Caco-2 (cell line): ENCODE results near the gene RSRP1. TPM values are rescaled to one million over a fixed set of nuclear protein-coding genes. Genes with fewer than 3 reads are reported as not detected.

ENCODE experiments used
- BruUV-seq: library from RNA; stranded (reverse); fragments of 400-500 nt; replicated peaks from 2 replicates; lab custom pipeline; 2021; lab: Mats Ljungman, UMichigan
- CTCF ChIA-PET: fragments of 300-600 bp; sonication (Branson Sonifier 250); formaldehyde crosslinking; loops from one replicate; lab custom pipeline; 2022; ENCODE audit warnings: antibody characterized with exemption; lab: Charles Lee
- POLR2A ChIA-PET: fragments of 300-600 bp; sonication (Branson Sonifier 250); formaldehyde crosslinking; loops from one replicate; lab custom pipeline; 2022; ENCODE audit warnings: antibody characterized with exemption; lab: Charles Lee
- DNase-seq, 2 experiments: peaks; one replicate each; pipeline versions ENCODE4 v3.0.0 to v3.0.0-alpha.2; 2020 to 2022
- H3K27me3 ChIP-seq: replicated peaks from 2 replicates; pipeline ENCODE4 v1.6.0; 2011; ENCODE audit warnings: low read length; ENCODE audit not compliant: control insufficient read depth, insufficient read depth
- H3K36me3 ChIP-seq: 2 replicates; pipeline ENCODE4 v1.5.1; 2011; ENCODE audit warnings: low read length; ENCODE audit not compliant: control insufficient read depth, insufficient read depth
- H3K4me1 ChIP-seq: fragments of 250-450 bp; sonication (Bioruptor Pico); 2 replicates; pipeline ENCODE4 v1.5.1; 2020; ENCODE audit warnings: mild to moderate bottlenecking
- H3K4me3 ChIP-seq: 2 replicates; pipeline ENCODE4 v1.5.1; 2011; ENCODE audit warnings: low read depth, mild to moderate bottlenecking, control low read depth, low read length
- H3K9me3 ChIP-seq: fragments of 250-450 bp; sonication (Bioruptor Pico); 2 replicates; pipeline ENCODE4 v1.5.1; 2020; ENCODE audit warnings: mild to moderate bottlenecking, moderate library complexity
- H3K27ac Mint-ChIP-seq: one replicate; pipeline ENCODE4 v1.8.0; 2022; ENCODE audit warnings: mixed read lengths; ENCODE audit not compliant: unreplicated experiment
- H3K27me3 Mint-ChIP-seq: one replicate; pipeline ENCODE4 v1.8.0; 2022; ENCODE audit warnings: mixed read lengths; ENCODE audit not compliant: insufficient read depth, unreplicated experiment
- H3K36me3 Mint-ChIP-seq: one replicate; pipeline ENCODE4 v1.8.0; 2022; ENCODE audit warnings: mild to moderate bottlenecking, mixed read lengths; ENCODE audit not compliant: insufficient read depth, unreplicated experiment
- H3K4me1 Mint-ChIP-seq: one replicate; pipeline ENCODE4 v1.8.0; 2022; ENCODE audit warnings: low read depth, mixed read lengths; ENCODE audit not compliant: unreplicated experiment
- H3K4me3 Mint-ChIP-seq: one replicate; pipeline ENCODE4 v1.8.0; 2022; ENCODE audit warnings: mild to moderate bottlenecking, moderate library complexity, mixed read lengths; ENCODE audit not compliant: unreplicated experiment
- H3K9me3 Mint-ChIP-seq: one replicate; pipeline ENCODE4 v1.8.0; 2022; ENCODE audit warnings: mixed read lengths; ENCODE audit not compliant: unreplicated experiment
- CTCF ChIP-seq, 2 experiments: fragments of 200-600 bp in 1 of 2; IDR thresholded peaks; 1 replicate in 1 of 2; 2 replicates in 1 of 2; pipeline versions ENCODE4 v1.5.1 to v1.8.0; 2011 to 2022; ENCODE audit warnings: antibody characterized with exemption in 1 of 2, control low read depth in 1 of 2, inconsistent platforms in 1 of 2, low read depth in 1 of 2, low read length in 1 of 2, mild to moderate bottlenecking in 1 of 2, moderate library complexity in 1 of 2; ENCODE audit not compliant: insufficient read depth in 1 of 2, severe bottlenecking in 1 of 2, unreplicated experiment in 1 of 2
- intact Hi-C: fragments of 100-400 bp; cut with micrococcal nuclease; formaldehyde crosslinking; loops from one replicate; pipeline ENCODE4 v1.10.0; 2022; ENCODE audit not compliant: unreplicated experiment
- total RNA-seq: library from RNA; stranded (reverse); gene quantifications from 2 replicates; pipeline ENCODE4 v1.2.3, GENCODE V29; 2022

RSRP1 gene
- total RNA-seq, 1 experiment from 2014 or later = 61.1 TPM

GRCh38 chr1:25223471-25223870, 23.8 kb downstream of the RSRP1 start:
- Mint-ChIP-seq H3K27ac (no peak overlapping the region), H3K4me3 (no peak overlapping the region), H3K27me3 (no peaks in the 10 kb centered on the region), H3K9me3 (no peaks in the 10 kb centered on the region), H3K4me1 (peaks cover 12% of the 10 kb centered on the region), H3K36me3 (peaks cover 68% of the 10 kb centered on the region)
- CTCF ChIA-PET = no interaction called here
- Histone ChIP-seq H3K27me3 (no peaks in the 10 kb centered on the region), H3K4me1 (peaks cover 12% of the 10 kb centered on the region), H3K4me3 (no peak overlapping the region), H3K36me3 (no peaks in the 10 kb centered on the region), H3K9me3 (no peaks in the 10 kb centered on the region)
- POLR2A ChIA-PET = no interaction called here
- no TSS peak for BruUV-seq
- intact Hi-C loops = no loop called here
- no peak for TF ChIP-seq CTCF (IDR thresholded peaks at IDR 0.05; ENCODE audit: insufficient read depth in 1 of 2, low read depth in 1 of 2, low read length in 1 of 2, severe bottlenecking in 1 of 2, unreplicated experiment in 1 of 2)
- DNase-seq = no peak

GRCh38 chr1:25222606-25223005, 24.6 kb downstream of the RSRP1 start:
- H3K36me3 Mint-ChIP-seq = peaks cover 65% of the 10 kb centered on the region
- H3K27me3 ChIP-seq = no peaks in the 10 kb centered on the region
- H3K9me3 Mint-ChIP-seq = no peaks in the 10 kb centered on the region
- peaks cover 17% of the 10 kb centered on the region for H3K4me1 ChIP-seq
- no peak for TF ChIP-seq CTCF (IDR thresholded peaks at IDR 0.05; ENCODE audit: insufficient read depth in 1 of 2, low read depth in 1 of 2, low read length in 1 of 2, severe bottlenecking in 1 of 2, unreplicated experiment in 1 of 2)
- no peak for DNase-seq
- ChIA-PET POLR2A (no interaction called here), CTCF (no interaction called here)
- no peaks in the 10 kb centered on the region for H3K27me3 Mint-ChIP-seq
- no peaks in the 10 kb centered on the region for H3K36me3 ChIP-seq
- no peaks in the 10 kb centered on the region for H3K9me3 ChIP-seq
- intact Hi-C loops = no loop called here
- H3K4me3 ChIP-seq = no peak overlapping the region
- H3K27ac Mint-ChIP-seq = no peak overlapping the region
- no peak overlapping the region for H3K4me3 Mint-ChIP-seq
- TSS peak; percentile 45 for BruUV-seq
- H3K4me1 Mint-ChIP-seq = peaks cover 18% of the 10 kb centered on the region

GRCh38 chr1:25220666-25221065, 26.6 kb downstream of the RSRP1 start:
- intact Hi-C loops = no loop called here
- H3K27ac Mint-ChIP-seq = no peak overlapping the region
- no peak for DNase-seq
- no peak for TF ChIP-seq CTCF (IDR thresholded peaks at IDR 0.05; ENCODE audit: insufficient read depth in 1 of 2, low read depth in 1 of 2, low read length in 1 of 2, severe bottlenecking in 1 of 2, unreplicated experiment in 1 of 2)
- Histone ChIP-seq H3K9me3 (no peaks in the 10 kb centered on the region), H3K27me3 (no peaks in the 10 kb centered on the region), H3K36me3 (no peaks in the 10 kb centered on the region), H3K4me1 (peaks cover 17% of the 10 kb centered on the region), H3K4me3 (no peak overlapping the region)
- peaks cover 18% of the 10 kb centered on the region for H3K4me1 Mint-ChIP-seq
- H3K27me3 Mint-ChIP-seq = no peaks in the 10 kb centered on the region
- ChIA-PET CTCF (no interaction called here), POLR2A (no interaction called here)
- BruUV-seq = no TSS peak
- H3K4me3 Mint-ChIP-seq = no peak overlapping the region
- H3K36me3 Mint-ChIP-seq = peaks cover 52% of the 10 kb centered on the region
- H3K9me3 Mint-ChIP-seq = no peaks in the 10 kb centered on the region
